Thymus (tissue), 11 donors: ENCODE data around the gene LSM7. TPM values are rescaled to one million over a fixed set of nuclear protein-coding genes. Genes with fewer than 3 reads are reported as not detected.

Experiments
- DNase-seq, 9 donors: peaks; one replicate each; pipeline ENCODE4 v3.0.0-alpha.2; 2013; ENCODE audit warnings: low spot score in 9 of 9, low read depth in 6 of 9, missing footprints in 1 of 9
- H3K27ac ChIP-seq, 2 donors: one replicate each; pipeline ENCODE4 v1.5.1; 2013; ENCODE audit warnings: control low read depth in 1 of 2, low read depth in 1 of 2, low read length in 1 of 2, mild to moderate bottlenecking in 1 of 2, moderate library complexity in 1 of 2
- H3K27me3 ChIP-seq, 2 donors: one replicate each; pipeline ENCODE4 v1.5.1; 2013; ENCODE audit warnings: low read length in 1 of 2; ENCODE audit not compliant: control insufficient read depth in 2 of 2, insufficient read depth in 1 of 2
- H3K36me3 ChIP-seq, 2 donors: one replicate each; pipeline ENCODE4 v1.5.1; 2013; ENCODE audit warnings: low read length in 1 of 2, mild to moderate bottlenecking in 1 of 2, moderate library complexity in 1 of 2; ENCODE audit not compliant: control insufficient read depth in 2 of 2, insufficient read depth in 2 of 2
- H3K4me1 ChIP-seq, 2 donors: one replicate each; pipeline ENCODE4 v1.5.1; 2013; ENCODE audit warnings: low read length in 2 of 2; ENCODE audit not compliant: control insufficient read depth in 2 of 2, insufficient read depth in 2 of 2
- H3K4me3 ChIP-seq, 2 donors: one replicate each; pipeline ENCODE4 v1.5.1; 2013; ENCODE audit warnings: low read length in 2 of 2, control low read depth in 1 of 2, mild to moderate bottlenecking in 1 of 2
- H3K9me3 ChIP-seq, 2 donors: one replicate each; pipeline ENCODE4 v1.5.1; 2013; ENCODE audit warnings: low read length in 1 of 2, mild to moderate bottlenecking in 1 of 2; ENCODE audit not compliant: control insufficient read depth in 2 of 2, insufficient read depth in 1 of 2
- WGBS: extraction: QIAGEN DNeasy Blood & Tissue Kit; methylation state at CpG from one replicate; pipeline ENCODE4 v1.1.7; 2013; 5-methylcytosine and 5-hydroxymethylcytosine counted together
- polyA plus RNA-seq: library from polyadenylated mRNA; stranded (reverse); fragments of 200-250 nt; gene quantifications from one replicate; pipeline ENCODE4 v1.2.3, GENCODE V29; 2013
- total RNA-seq: library from RNA; stranded (reverse); fragments of 120-200 nt; gene quantifications from one replicate; pipeline ENCODE4 v1.2.4, GENCODE V29; 2013
- donor health status: healthy.

LSM7 gene
- total and polyA plus RNA-seq, 2 donors, result 175 to 243 TPM

- WGBS, result 97% methylated on average over 4 of the region's 4 CpGs
- Histone ChIP-seq H3K36me3 (no peaks in the 10 kb centered on the region), H3K9me3 (peaks cover 8 to 22% of the 10 kb centered on the region in 2 donors), H3K27ac (no peak overlapping the region), H3K4me1 (peaks cover 9 to 19% of the 10 kb centered on the region in 2 donors), H3K27me3 (peaks cover 36 to 86% of the 10 kb centered on the region in 2 donors), H3K4me3 (no peak overlapping the region)
- DNase-seq, result no peak
Observed at GRCh38 chr19:2311093-2311492, 17.3 kb downstream of the LSM7 start.

GRCh38 chr19:2309734-2310362, 18.5 kb downstream of the LSM7 start:
- Histone ChIP-seq H3K36me3 (no peaks in the 10 kb centered on the region), H3K27me3 (peaks cover 42 to 91% of the 10 kb centered on the region in 2 donors), H3K27ac (no peak overlapping the region), H3K4me3 (no peak overlapping the region), H3K9me3 (peaks cover 5 to 15% of the 10 kb centered on the region in 2 donors), H3K4me1 (peaks cover 9 to 16% of the 10 kb centered on the region in 2 donors)
- WGBS, result 54% methylated on average over 17 of the region's 17 CpGs
- no peak for DNase-seq

GRCh38 chr19:2308114-2308556, 20.3 kb downstream of the LSM7 start, which contains the start of gene LINGO3:
Gene LINGO3, minus strand, starts transcription at chr19:2308154. Its CDS starts 16,378 bp downstream, at chr19:2291776.
- Histone ChIP-seq H3K4me1 (peaks cover 8 to 16% of the 10 kb centered on the region in 2 donors), H3K4me3 (peak within 1 kb of the TSS in 1 of 2 donors; percentile 28), H3K27ac (no peak within 1 kb of the TSS), H3K27me3 (peaks cover 56 to 97% of the 10 kb centered on the region in 2 donors), H3K9me3 (peaks cover under 1 to 14% of the 10 kb centered on the region in 2 donors), H3K36me3 (no peaks in the 10 kb centered on the region)
- 9% methylated on average over 63 of the region's 63 CpGs for WGBS
- DNase-seq, result no peak

- WGBS, result 19% methylated on average over 33 of the region's 33 CpGs
- peaks cover 3 to 16% of the 10 kb centered on the region in 2 donors for H3K4me1 ChIP-seq
- peaks cover 0 to 13% of the 10 kb centered on the region in 2 donors for H3K9me3 ChIP-seq
- peaks cover 58 to 97% of the 10 kb centered on the region in 2 donors for H3K27me3 ChIP-seq
- H3K27ac ChIP-seq, result no peak overlapping the region
- H3K4me3 ChIP-seq, result peak overlapping the region in 1 of 2 donors; percentile 28
- H3K36me3 ChIP-seq, result no peaks in the 10 kb centered on the region
- DNase-seq, result no peak
Observed at GRCh38 chr19:2307518-2308012, 20.8 kb downstream of the LSM7 start.

- no peak for DNase-seq
- H3K36me3 ChIP-seq, result no peaks in the 10 kb centered on the region
- no peak overlapping the region for H3K27ac ChIP-seq
- peaks cover 0 to 13% of the 10 kb centered on the region in 2 donors for H3K9me3 ChIP-seq
- H3K4me1 ChIP-seq, result peaks cover 3 to 14% of the 10 kb centered on the region in 2 donors
- WGBS, result 65% methylated on average over 17 of the region's 17 CpGs
- H3K4me3 ChIP-seq, result no peak overlapping the region
- H3K27me3 ChIP-seq, result peaks cover 58 to 97% of the 10 kb centered on the region in 2 donors
Observed at GRCh38 chr19:2306971-2307370, 21.4 kb downstream of the LSM7 start.

GRCh38 chr19:2306281-2306806, 22.0 kb downstream of the LSM7 start:
- Histone ChIP-seq H3K4me1 (peaks cover 3 to 14% of the 10 kb centered on the region in 2 donors), H3K9me3 (peaks cover 0 to 13% of the 10 kb centered on the region in 2 donors), H3K36me3 (no peaks in the 10 kb centered on the region), H3K4me3 (no peak overlapping the region), H3K27ac (no peak overlapping the region), H3K27me3 (peaks cover 60 to 98% of the 10 kb centered on the region in 2 donors)
- WGBS, result 71% methylated on average over 19 of the region's 19 CpGs
- DNase-seq, result no peak

GRCh38 chr19:2305452-2306280, 22.7 kb downstream of the LSM7 start:
- Histone ChIP-seq H3K9me3 (peaks cover 0 to 13% of the 10 kb centered on the region in 2 donors), H3K27ac (no peak overlapping the region), H3K4me1 (peaks cover 3 to 14% of the 10 kb centered on the region in 2 donors), H3K4me3 (no peak overlapping the region), H3K36me3 (no peaks in the 10 kb centered on the region), H3K27me3 (peaks cover 66 to 98% of the 10 kb centered on the region in 2 donors)
- 74% methylated on average over 19 of the region's 19 CpGs for WGBS
- DNase-seq, result no peak

GRCh38 chr19:2303211-2303798, 25.1 kb downstream of the LSM7 start:
- no peak for DNase-seq
- Histone ChIP-seq H3K36me3 (no peaks in the 10 kb centered on the region), H3K4me1 (peaks cover 3 to 12% of the 10 kb centered on the region in 2 donors), H3K9me3 (peaks cover 0 to 9% of the 10 kb centered on the region in 2 donors), H3K27me3 (peaks cover 52 to 82% of the 10 kb centered on the region in 2 donors), H3K4me3 (no peak overlapping the region), H3K27ac (peak overlapping the region in 1 of 2 donors; percentile 11)
- WGBS, result 71% methylated on average over 26 of the region's 26 CpGs
